T-helper 1 cell (primary cell): ENCODE data around the gene OR8B2.
"Not testable (repeated sequence)": the region's sequence is repeated elsewhere in the genome, so short reads cannot be mapped to it uniquely, and the experiment has no call there.

Experiments
- DNase-seq, 5 donors: peaks; one replicate each; pipeline ENCODE4 v3.0.0-alpha.2; 2012 to 2020
- total RNA-seq, 4 donors: gene quantifications; one replicate each; lab custom pipeline; 2026; lab: John Stamatoyannopoulos, UW

The OR8B2 gene, protein sequence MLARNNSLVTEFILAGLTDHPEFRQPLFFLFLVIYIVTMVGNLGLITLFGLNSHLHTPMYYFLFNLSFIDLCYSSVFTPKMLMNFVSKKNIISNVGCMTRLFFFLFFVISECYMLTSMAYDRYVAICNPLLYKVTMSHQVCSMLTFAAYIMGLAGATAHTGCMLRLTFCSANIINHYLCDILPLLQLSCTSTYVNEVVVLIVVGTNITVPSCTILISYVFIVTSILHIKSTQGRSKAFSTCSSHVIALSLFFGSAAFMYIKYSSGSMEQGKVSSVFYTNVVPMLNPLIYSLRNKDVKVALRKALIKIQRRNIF
- 0 reads per million in 4 donors for total RNA-seq

DNA sequence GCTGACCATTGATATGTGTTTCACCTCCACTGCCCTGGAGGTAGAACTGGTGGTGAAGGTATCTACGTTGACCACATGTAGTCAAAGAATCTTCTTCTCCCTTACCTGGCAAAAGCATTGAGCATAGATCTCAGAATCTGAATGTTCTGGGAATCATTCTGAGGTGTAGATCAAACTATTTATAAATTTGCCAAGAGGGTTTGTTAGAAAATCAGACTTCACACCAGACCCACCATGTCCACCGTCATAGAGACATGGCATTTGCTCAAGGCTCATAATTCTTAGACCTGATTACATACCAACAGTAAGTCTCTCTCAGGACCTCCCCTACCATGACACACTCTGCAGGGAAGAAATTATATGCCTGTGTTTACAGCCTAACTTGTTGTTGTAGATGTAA lies at the start of gene OR8B2:
Gene OR8B2 (minus strand): TSS at position 101 of the 400 bp plus-strand sequence. CDS start 1,156 bp downstream, outside the sequence.
- no peak for DNase-seq

DNA sequence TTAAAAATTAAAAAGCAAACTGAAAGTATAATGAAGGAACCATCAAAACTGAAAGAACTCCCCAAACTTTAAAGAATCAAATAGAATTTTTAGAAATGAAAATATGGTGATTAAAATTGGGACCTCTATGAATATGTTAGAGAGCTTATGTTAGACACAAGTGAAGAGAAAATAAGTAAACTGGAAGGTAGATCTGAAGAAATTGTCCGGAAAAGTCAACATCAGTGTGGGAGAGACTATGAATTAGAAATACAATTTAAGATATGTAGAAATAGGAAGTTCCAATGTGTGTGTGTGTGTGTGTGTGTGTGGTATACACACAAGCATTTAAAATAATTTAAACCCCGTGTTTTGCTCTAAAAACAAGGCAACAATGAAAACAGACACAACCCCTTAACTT lies 45.3 kb upstream of the OR8B2 start:
- DNase-seq = no peak

DNA sequence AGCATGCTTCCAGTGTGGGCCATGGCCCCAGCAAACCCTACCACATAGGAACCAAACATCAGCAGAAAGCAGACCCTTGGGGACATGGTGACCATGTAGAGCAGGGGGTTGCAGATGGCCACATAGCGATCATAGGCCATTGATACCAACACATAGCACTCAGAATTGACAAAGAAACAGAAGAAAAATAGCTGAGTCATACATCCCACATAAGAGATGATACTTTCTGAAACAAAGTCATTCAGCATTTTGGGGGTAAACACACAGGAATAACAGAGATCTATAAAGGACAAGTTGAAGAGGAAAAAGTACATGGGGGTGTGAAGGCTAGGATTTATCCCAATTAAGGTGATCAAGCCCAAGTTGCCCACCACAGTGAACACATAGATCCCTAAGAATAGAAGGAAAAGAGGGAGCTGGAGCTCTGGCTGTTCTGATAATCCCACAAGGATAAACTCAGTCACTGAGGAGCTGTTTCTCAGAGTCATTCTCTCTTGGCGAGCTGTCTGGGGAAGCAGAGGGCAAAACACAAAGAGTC lies 40.2 kb upstream of the OR8B2 start, which contains the start of gene OR8B4:
Gene OR8B4 (minus strand): TSS at position 488 of the 538 bp plus-strand sequence. CDS start 0 bp downstream, at position 488.
- DNase-seq = no peak

DNA sequence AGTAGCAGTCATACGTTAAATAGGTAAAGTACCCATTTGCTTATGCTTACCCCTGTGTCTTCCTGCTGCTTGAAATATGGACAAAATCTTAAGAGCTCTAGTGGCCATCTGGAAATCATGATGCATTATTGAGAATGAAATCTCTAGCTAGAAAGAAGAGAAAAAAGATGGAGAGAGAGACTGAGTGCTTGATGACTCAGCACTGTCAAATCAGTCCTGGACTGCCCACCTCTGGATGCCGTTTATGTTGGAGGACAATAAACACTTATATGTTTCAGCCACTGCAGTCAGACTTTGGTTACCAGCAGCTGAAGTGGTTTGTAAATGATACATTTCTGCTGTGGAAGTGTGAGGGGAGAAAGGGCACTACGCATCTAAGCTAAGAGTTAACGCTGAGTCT lies 36.7 kb upstream of the OR8B2 start:
- no peak for DNase-seq

DNA sequence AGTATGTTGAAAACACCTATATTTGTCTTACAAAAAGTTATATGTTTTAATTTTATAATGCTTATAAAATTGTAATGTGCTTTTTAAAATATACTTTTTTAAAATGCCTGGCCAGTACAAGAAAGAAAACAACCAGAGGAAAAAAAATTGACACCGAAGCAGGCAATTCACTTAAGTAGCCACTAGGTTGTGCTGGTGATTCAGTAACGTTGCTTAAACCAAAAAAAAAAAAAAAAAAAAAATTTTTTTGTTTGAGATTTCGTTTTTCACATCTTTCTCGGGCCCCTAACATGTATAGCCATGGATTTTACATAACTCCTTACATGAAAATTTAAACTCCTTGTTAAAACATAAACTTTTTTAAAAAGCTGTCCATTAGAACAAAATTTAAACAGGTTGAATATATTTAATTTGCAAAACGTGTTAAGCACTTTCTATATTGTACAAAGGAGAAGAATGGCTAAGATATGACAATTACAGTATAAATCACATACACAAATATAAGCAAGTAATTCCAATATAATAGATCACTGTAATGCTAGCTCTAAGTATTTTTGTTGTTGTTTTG lies 31.1 kb upstream of the OR8B2 start:
- DNase-seq = peak in 1 of 5 donors; percentile 4

DNA sequence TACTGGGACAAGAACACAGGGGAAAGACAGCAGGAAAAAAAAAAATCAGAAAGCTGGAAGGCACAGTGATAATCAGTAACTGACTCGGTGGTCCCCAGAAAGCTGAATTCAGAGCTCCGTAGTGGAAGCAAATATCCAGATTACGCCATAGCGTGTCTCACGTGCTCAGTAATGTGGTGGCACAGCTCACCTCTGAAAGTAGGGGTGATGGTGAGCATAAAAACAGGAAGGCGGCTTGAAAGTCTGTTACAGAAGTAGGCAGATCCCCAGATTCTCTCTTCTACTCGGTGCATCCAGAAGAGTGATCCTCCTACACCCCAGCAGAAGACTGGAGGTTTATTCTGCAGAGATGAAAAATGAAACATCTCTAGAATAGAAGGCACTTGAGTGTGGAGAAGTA lies 25.6 kb upstream of the OR8B2 start:
- DNase-seq = no peak

DNA sequence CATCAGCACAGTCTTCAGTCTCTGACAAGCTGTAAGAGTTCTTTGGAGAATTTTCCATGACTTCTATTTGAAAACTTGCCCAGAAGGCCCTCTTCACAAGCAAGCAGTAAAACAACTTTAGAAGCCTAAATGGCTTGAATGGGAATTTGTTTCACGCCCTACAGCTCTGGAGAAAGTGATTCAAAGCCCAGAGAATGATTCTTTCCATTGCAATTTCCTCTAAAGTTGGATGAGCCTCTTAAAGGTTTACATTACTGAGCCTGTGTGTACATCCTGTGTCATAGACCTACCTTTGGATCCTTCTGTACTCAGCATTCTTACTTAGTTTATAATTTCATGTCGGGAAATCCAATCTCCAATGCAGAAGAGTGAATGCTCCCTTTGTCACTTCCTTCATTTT lies 21.3 kb upstream of the OR8B2 start:
- DNase-seq = no peak

DNA sequence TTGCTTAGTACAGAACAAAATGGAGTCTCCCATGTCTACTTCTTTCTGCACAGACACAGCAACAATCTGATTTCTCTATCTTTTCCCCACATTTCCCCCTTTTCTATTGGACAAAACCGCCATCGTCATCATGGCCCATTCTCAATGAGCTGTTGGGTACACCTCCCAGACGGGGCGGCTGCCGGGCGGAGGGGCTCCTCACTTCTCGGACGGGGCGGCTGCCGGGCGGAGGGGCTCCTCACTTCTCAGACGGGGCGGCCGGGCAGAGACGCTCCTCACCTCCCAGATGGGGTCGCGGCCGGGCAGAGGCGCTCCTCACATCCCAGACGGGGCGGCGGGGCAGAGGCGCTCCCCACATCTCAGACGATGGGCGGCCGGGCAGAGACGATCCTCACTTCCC lies 18.9 kb upstream of the OR8B2 start:
- DNase-seq = not testable (repeated sequence)

DNA sequence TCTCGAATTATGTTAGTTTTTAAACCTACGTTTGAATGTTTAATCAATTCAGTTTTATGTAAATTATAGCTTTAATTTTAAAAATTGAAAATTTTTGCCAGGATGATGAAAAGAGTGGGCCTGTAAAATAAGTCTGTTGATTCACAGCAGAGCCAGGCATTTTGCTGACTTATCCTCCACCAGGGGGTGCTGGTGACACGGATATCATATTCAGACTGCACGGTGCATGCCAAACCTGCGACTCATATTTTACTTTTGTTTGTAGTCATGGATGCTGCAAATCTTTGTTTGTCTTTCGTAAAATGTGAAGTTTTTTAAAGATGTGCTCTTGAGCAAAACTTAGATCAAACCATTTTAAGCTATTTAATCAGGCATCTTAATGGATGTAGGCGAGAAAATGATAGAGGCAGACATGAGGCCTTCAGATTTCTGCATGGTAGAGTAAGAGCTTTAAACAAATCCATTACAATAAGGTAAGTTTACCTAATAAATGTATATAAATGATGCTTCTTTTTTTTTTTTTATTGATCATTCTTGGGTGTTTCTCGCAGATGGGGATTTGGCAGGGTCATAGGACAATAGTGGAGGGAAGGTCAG lies 18.1 kb upstream of the OR8B2 start:
- peak in 3 of 5 donors; percentile 1 to 54 (median 26) for DNase-seq

DNA sequence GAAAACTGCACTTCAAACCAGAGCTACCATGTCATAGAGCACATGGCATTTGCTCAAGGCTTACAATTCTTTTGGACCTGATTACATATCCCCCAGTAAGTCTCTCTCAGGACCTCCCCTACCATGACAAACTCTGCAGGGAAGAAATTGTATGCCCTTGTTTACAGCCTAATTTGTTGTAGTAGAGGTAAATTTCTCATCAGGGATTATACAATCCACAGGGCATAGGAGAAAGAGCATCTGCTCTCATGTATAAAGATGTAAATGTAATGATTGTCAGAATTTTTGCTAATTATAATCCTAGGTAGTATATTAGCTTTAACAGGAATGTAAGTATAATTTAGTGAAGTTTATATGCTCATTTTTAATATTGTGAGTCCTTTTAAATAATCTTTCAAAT lies 14.6 kb upstream of the OR8B2 start, which contains the start of gene OR8B3:
Gene OR8B3 (minus strand): TSS at position 101 of the 400 bp plus-strand sequence. CDS start 1,673 bp downstream, outside the sequence.
- no peak for DNase-seq

DNA sequence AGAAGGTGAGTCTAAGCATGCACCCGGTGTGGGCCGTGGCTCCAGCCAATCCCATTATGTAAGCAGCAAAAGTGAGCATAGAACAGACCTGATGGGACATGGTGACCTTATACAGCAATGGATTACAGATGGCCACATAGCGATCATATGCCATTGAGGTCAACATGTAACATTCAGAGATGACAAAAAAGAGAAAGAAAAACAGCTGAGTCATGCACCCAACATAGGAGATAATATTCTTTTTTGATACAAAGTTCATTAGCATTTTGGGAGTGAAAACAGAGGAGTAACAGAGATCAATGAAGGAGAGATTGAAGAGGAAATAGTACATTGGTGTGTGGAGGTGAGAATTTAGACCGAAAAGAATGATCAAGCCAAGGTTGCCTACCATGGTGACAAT lies 12.5 kb upstream of the OR8B2 start:
- not testable (repeated sequence) for DNase-seq

DNA sequence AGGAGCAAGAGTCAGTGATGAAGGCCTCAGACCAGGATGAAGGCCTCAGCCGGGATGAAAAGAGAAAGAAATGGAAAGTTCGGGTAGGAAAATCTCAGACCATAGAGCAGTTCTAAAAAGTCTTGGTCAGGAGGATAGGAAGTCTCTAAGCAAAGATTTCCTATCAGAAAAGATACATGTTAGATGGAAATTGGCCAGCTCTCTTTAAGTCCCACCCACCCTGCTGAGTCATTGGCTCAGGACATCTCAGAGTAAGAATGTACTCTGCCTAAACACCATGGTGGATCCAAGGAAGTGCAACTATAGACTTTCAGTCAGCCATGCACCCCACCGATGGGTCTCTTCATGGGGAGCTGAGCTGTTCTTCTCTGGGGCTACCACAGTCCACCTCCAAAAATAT lies 10.1 kb upstream of the OR8B2 start:
- no peak for DNase-seq

DNA sequence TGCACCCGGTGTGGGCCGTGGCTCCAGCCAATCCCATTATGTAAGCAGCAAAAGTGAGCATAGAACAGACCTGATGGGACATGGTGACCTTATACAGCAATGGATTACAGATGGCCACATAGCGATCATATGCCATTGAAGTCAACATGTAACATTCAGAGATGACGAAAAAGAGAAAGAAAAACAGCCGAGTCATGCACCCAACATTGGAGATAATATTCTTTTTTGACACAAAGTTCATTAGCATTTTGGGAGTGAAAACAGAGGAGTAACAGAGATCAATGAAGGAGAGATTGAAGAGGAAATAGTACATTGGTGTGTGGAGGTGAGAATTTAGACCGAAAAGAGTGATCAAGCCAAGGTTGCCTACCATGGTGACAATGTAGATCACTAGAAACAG lies 1.4 kb downstream of the OR8B2 start:
- not testable (repeated sequence) for DNase-seq

DNA sequence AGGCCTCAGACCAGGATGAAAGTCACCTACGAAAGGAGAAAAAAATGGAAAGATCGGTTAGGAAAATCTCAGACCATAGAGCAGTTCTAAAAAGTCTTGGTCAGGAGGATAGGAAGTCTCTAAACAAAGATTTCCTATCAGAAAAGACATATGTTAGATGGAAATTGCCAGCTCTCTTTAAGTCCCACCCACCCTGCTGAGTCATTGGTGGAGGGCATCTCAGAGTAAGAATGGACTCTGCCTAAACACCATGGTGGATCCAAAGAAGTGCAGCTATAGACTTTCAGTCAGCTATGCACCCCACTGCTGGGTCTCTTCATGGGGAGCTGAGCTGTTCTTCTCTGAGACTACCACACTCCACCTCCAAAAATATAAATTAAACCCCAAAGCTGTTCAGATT lies 3.7 kb downstream of the OR8B2 start:
- no peak for DNase-seq

DNA sequence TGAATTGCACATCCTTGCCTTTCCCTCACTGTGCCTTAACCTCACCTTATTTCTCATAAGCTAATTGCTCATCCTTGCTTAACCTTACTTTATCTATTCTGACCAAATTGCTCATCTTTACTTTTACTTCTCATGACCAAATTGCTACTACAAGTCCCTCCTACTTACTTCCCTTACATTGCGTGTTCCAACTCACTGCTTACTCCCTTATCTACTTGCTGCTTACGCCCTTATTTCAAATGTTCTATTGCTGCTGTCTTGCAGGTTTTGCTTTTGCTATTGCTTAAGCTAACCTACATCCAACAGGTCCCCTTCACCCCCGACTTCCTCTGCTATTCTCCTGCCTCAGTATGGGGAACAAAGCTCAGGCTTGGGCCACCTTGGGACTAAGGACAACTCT lies 8.0 kb downstream of the OR8B2 start:
- DNase-seq = no peak

DNA sequence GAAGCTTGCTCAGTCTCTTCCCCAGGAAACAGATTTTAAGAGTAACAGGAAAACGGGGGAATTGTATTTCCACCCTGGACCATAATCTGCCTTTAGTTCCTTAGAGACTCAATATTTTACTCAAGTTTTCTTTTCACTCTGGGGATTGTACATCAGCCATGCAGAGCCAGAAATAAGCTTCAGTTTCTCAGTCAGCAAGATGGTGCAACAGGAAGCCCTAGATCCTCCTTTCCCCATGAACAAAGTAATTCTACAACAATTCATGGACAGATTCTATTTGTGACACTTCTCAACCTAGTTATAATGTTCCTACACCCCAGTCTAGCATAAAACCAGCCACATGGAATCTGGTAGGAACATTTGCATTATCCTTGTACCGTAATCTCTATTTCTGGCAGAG lies 24.7 kb downstream of the OR8B2 start:
- DNase-seq = no peak

DNA sequence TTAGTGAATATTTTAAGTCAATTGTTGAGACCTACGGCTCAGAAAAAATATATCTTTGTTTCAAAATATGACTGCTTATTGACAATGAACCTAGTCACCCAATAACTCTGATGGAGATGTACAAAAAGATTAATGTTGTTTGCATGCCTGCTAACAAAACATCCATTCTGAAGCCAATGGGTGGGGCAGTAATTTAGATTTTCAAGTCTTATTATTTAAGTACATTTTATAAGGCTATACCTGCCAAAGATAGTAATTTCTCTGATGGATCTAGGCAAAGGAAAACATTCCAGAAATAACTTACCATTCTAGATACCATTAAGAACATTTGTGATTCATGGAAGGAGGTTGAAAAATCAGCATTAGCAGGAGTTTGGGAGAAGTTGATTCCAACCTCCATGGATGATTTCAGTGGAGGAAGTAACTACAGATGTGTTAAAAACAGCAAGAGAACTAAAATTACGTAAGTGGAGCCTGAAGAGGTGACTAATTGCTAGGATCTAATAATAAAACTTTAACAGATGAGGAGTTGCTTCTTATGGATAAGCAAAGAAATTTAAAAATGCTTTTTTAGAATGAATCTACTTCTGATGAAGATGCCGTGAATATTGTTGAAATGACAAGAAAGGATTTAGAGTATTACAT lies 37.9 kb downstream of the OR8B2 start:
- DNase-seq = no peak

DNA sequence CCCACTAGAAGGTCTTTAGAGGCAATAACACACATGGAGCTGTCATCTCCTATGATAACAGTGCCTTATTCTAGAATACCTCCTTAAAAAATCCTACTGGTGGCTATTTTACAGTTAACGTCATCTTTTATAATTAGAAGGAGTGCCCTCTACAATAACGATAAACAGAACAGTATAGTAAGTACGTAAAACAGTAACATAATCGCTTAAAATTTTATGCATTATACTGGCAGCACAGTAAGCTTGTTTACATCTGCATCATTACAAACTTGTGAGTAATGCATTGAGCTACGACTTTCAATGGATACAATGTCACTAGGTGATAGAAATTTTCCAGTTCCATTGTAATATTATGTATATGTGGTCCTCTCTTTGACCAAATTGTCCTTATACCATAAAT lies 40.0 kb downstream of the OR8B2 start:
- DNase-seq = no peak

DNA sequence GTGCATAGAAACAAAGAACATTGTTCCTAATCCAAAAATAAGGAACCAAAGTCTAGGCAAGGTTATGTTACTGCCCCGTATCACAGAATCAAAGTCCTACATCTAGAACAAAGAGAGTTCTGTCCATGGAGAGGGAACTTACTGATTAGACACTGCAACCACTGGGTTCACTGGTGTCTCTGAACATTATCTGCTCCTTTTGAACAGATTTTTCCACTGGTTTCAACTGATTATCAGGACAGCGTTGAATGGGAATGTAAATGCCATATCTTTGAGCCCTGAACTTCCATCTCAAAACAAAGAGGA lies 44.2 kb downstream of the OR8B2 start:
- DNase-seq = no peak

DNA sequence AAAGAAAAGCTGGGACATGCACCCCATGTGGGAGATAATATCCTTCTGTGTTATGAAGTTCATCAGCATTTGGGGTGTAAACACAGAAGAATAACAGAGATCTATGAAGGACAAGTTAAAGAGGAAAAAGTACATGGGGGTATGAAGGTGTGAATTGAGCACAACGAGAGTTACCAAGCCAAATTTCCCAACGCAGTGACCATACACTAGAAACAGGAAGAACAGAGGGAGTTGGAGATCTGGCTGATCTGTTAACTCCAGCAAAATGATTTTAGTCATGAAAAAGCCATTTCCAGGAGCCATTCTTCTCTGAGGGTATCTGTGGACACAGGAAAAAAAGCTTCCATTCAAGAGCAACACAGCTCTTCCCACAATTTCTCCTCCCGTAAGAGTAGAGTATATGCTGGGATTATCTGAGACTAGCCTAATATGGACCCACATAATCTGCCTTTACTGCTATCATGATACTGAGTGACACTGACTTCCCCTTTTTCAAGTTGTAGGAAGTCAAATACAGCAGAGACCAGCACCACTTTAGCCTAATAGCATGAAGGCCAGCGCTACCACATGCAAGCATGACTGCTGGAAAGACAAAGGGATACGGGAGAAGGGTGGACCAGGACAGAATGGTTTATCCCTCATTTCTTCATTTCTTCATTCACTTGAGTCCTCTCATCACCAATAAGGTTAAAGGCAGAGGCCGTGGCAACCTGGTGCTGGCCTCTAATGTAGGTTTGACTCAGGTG lies 44.7 kb downstream of the OR8B2 start:
- no peak for DNase-seq
